Inflammatory macrophage (primary cell): Measurements from ENCODE around the gene CDH23.

Experiments used
- DNase-seq, 2 donors: peaks; one replicate each; pipeline ENCODE4 v3.0.0-alpha.2; 2020 to 2022

CDH23 gene

DNA sequence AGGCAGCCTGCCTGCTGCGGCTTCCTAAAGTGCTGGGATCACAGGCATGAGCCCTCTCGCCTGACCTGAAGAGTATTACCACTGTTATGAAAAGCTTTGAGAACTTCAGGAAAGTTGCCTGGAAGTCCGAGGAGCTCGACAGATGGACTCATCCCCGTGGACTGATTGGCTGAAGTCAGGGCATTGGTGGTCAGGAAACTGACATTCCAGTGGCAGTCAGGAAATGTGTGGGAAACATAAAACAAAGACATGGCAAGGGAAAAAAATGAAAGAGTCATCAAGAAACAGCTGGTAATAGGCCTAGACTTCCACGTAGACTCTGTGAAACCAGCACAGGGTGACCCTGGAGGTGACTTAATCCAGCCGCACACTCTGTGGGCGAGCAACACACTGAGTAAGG lies 123.3 kb downstream of the CDH23 start:
- DNase-seq: no peak

- DNase-seq: no peak
Observed at GRCh38 chr10:71521504-71522441, 125.1 kb downstream of the CDH23 start.

- DNase-seq: no peak
Observed at GRCh38 chr10:71522442-71523144, 125.9 kb downstream of the CDH23 start.

DNA sequence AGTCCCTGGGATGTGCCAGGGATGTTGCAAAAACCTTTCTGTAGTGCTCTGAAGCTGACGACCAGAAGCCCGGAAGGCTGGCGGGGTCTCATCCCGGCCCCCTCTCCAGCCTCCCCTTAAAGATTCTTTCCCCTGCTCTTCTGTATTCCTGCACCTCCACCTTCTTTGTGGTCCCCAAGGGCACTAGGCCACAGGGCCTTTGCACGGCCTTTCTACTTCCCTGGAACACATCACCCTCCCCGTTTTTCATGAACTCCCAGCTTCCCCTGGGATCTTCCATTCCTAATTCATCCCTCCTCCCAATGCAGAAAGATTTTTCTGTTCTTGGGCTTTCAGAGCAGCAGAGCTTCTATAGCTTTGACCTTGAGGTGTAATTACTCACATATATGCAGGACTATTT lies 127.0 kb downstream of the CDH23 start:
- no peak for DNase-seq

DNA sequence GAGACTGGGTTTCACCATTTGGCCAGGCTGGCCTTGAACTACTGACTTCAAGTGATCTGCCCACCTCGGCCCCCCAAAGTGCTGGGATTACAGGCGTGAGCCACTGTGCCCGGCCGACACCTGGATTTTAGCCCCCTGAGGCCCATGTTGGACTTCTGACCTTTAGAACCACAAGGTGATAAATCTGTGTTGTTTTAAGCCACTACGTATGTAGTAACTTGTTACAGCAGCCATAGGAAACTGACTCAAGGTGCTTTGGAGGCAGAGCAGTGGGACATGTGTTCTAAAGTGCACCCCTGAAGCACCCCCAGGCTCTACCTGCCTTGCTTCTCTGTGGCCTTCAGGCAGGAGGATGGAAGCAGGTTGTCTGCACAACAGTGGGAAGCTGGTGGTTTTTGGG lies 128.4 kb downstream of the CDH23 start:
- no peak for DNase-seq

DNA sequence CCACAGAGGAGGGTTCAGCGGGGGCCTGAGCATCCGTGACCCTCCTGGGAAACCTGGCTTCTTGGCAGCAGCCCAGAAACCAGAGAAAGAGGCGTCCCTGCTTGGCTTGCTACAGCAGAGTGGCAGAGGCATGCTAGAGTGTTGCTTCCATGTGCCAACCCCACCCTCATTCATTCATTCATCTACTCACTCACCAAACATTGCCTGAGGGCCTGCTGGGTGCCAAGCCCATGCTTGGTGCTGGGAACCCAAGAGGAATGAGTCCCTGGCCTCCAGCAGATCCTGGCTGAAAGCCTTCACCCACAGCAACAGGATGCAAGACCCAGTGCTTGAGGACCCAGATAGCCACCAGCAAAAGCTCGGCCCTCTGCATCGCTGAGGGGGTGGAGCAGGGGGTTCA lies 129.0 kb downstream of the CDH23 start:
- no peak for DNase-seq

DNA sequence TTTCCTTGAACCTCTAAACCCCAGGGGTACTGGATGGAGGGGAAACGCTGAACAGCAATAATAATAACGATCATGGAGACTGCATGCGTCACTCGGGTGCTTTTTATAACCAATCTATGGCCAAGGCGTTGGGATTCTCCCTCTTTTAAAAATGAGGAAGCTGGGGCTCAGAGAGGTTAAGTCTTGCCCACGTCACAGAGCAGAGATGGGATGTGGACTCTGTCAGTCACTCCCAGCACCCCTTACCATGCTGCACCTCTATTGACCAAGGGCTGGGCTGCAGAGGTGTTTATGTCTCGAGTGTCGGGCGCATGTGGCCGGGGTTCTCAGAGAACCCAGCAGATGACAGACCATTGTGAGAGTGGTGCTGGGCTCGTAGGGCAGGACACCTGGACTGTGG lies 129.9 kb downstream of the CDH23 start:
- no peak for DNase-seq

DNA sequence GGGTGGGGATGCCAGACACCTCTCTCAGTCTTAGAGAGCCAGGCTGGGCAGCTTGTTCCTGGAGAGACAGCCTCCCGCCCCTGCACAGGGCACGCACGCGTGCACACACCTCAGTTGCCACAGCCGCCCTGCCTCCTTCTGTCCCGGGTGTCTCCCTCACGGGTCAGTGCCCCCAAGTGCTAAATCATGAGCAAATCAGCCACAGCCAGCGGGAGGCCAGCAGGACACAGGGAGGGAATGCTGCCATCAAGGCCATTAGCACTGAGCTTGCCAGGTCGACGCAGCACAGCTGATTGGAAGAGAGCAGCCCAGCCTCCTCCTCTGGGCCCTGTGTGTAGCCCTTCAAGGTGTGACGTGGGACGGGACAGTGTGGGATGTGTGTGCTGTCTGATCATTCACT lies 130.4 kb downstream of the CDH23 start:
- no peak for DNase-seq

GRCh38 chr10:71528371-71529206 lies 131.9 kb downstream of the CDH23 start:
- no peak for DNase-seq

DNA sequence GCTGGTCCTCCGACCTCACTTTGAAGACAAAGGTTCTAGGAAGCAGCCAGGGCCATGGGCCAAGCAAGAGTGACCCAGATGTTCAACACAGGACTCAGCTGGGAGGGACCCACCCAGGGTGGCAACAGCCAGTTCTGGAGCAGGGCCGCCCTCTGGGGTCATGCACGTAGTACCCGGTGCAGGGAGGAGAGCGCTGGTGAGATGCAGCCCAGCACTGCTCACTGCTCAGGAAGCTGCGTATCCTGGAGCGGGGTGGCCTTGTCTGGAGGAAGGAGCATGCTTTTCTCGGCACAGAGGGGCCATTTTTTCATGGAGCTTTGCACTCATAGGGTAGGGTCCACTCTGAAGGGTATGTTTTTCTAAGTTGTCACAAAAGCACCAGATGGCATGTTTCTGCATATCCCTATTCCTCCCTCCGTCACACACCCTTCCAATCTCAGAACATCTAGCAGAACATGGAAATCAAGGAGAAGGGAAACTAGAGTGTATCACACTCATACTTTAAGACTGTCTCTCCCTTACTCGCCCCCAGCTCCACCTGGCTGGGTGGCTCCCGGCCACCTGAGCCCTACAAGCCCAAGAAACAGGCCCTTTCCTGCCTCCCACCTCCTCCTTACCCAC lies 132.6 kb downstream of the CDH23 start:
- DNase-seq: no peak

GRCh38 chr10:71530781-71531180 lies 134.1 kb downstream of the CDH23 start:
- no peak for DNase-seq

GRCh38 chr10:71531485-71532446 lies 135.0 kb downstream of the CDH23 start:
- DNase-seq: peak; percentile 39 to 50

GRCh38 chr10:71532878-71533277 lies 136.2 kb downstream of the CDH23 start:
- no peak for DNase-seq

- DNase-seq: no peak
Observed at GRCh38 chr10:71533936-71534335, 137.2 kb downstream of the CDH23 start.

DNA sequence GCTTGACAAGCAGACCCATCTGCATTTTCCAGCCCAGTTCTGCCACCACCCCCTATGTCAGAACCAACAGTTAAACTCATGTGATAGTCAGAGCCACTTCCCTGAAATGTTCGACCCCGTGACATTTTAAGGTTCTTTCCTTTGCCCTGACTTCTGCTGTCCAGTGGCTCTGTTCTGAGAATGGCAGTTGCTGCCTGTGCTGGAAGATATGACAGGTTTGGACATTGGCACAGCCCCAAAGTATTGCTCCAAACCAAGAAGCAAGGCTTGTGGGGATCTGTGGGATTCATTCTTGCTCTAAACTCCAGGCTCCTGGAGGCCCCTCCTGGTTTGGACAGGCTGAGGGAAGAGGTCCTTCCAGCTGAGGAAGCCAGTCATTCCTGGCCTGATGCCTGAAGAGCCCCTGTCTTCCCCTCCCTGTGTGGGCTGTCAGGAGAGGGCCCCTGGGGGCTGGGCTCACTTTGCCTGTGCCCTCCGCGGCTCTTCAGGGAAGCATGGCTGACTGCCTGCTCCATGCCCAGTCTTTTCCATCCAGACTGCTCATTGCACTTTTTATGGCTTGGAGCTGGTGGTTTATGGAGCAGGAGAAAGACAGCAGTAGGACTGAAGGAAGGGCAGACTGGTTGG lies 138.0 kb downstream of the CDH23 start:
- peak; percentile 49 to 56 for DNase-seq

GRCh38 chr10:71536332-71536731 lies 139.6 kb downstream of the CDH23 start:
- DNase-seq: peak in 1 of 2 donors; percentile 25

- no peak for DNase-seq
Observed at GRCh38 chr10:71537125-71537524, 140.4 kb downstream of the CDH23 start.

- no peak for DNase-seq
Observed at GRCh38 chr10:71537681-71538080, 141.0 kb downstream of the CDH23 start.

- DNase-seq: no peak
Observed at GRCh38 chr10:71538608-71539260, 142.0 kb downstream of the CDH23 start.

DNA sequence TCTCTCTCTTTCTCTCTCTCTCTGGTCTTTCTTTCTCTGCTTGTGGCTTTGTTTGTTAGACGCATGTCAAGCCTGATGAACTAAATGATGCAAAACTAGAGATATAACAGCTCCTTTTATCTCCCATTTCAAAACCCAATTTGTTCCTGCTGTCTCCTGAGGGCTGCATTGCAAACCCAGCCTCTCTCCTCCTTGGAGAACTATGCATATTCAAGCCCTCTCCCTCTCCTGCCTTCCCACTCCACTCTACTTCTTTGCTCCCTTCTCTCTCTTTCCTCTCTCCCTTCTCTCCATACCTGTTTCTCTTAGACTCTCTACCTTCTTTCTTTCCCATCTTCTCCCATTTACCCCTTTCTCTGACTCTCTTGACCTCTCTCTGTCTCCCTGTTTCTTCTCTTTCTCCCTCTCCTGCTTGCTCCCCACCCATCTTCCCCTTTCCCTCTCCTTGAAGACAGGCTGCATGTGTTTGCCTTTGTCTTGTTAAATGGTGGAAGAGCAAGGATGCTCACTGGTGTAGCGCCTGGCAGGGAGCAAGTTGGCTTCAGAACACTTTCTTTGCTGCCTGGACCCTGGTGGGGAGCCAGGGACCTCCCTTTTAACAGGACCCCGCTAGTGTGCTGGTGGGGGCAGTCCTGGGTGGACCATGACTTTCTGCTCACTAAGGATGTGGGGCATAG lies 142.9 kb downstream of the CDH23 start:
- DNase-seq: no peak
